ENCODE data around the gene CCDC127.
"Not testable (repeated sequence)": the region's sequence is repeated elsewhere in the genome, so short reads cannot be mapped to it uniquely, and the experiment has no call there.

The CCDC127 gene

DNA sequence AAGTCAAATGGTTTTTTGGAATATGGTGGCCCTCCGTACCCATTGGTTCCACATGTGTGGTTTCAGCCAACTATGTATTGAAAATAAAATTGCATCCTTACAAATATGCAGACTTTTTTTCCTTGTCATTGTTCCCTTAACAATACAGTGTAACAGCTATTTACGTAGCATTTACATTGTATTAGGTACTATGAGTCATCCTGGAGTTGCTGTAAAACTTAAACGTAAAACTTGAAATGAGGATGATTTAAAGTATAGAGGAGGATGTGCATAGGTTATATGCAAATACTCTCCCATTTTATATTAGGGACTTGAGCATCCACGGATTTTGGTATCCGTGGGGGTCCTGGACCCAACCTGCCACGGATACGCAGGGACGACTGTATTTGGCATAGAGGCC lies 16.5 kb upstream of the CCDC127 start:
- in situ Hi-C loops (cut with MboI; ENCODE audit: low sequenced_read_pairs), result loop anchor here (10.0 kb wide), 1 partner anchor 1360 kb away; no protein-coding TSS in a partner anchor

DNA sequence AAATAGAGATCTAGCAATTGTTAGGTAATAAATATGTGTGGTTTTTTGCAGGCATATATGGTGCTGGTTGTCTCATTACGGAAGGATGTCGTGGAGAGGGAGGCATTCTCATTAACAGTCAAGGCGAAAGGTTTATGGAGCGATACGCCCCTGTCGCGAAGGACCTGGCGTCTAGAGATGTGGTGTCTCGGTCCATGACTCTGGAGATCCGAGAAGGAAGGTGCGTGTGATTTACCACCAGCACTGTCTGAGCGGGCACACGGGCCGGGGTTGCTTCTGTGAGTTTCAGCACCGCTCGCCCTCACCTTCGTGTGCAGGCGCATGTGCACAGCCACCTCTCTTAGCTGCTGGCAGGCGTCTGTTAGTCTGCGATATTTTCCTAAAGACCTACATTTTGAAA lies 15.5 kb upstream of the CCDC127 start:
- in situ Hi-C loops (cut with MboI; ENCODE audit: low sequenced_read_pairs), result loop anchor here (10.0 kb wide), 1 partner anchor 1361 kb away; no protein-coding TSS in a partner anchor

DNA sequence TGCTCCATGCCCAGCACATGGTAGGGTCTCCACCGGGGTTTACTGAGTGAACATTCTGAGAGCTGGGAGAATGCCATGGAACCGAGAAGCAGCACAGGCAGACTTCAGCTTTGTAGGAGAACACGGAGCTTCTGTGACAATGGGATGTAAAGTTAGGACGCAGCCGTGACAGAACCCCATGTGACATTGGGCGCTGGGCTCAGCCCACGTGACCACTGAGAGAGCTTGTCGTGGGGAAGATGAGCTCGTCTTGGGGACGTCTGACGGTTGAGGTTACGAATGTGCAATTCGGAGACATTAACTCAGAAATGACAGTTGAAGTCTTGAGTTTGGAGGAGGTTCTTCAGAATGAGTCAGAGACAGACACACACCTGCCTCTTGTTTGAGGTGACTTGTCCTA lies 13.7 kb upstream of the CCDC127 start:
- in situ Hi-C loops (cut with MboI; ENCODE audit: low sequenced_read_pairs), result loop anchor here (10.0 kb wide), 1 partner anchor 1363 kb away; no protein-coding TSS in a partner anchor

DNA sequence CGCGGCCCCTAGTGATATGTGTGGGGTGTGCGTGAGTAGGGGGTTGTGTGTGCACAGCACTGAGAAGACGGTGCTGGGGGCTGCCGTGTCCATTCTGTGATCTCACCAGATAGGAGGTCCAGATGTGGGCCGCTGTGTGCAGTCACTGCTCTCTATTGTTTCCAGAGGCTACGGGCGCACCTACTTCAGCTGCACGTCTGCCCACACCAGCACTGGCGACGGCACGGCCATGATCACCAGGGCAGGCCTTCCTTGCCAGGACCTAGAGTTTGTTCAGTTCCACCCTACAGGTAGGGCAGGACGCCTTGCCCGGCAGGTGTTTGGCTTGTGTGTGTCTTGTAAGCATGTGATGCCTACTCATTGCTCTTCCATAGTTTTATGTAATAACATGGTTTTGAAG lies 12.8 kb upstream of the CCDC127 start:
- in situ Hi-C loops (cut with MboI; ENCODE audit: low sequenced_read_pairs), result loop anchor here (10.0 kb wide), 1 partner anchor 1364 kb away; no protein-coding TSS in a partner anchor

DNA sequence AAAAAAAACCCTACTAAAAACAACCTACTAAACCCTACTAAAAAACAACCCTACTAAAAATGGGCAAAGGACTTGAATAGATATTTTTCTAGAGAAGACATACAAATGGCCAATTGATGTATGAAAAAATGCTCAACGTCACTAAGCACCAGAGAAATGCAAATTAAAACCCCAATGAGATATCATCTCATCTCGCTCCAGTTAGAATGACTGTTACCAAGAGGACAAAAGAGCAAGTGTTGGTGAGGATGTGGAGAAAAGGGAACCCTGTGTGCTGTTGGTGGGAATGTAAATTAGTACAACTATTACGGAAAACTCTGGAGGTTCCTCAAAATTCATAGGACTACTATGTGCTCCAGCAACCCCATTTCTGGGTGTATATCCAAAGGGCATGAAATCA lies 10.9 kb upstream of the CCDC127 start:
- in situ Hi-C loops (cut with MboI; ENCODE audit: low sequenced_read_pairs), result no loop called here

- in situ Hi-C loops (cut with MboI; ENCODE audit: low sequenced_read_pairs), result not testable (repeated sequence)
Observed at GRCh38 chr5:227375-227774, 9.4 kb upstream of the CCDC127 start.

- in situ Hi-C loops (cut with MboI; ENCODE audit: low sequenced_read_pairs), result no loop called here
Observed at GRCh38 chr5:225334-225733, 7.4 kb upstream of the CCDC127 start.

DNA sequence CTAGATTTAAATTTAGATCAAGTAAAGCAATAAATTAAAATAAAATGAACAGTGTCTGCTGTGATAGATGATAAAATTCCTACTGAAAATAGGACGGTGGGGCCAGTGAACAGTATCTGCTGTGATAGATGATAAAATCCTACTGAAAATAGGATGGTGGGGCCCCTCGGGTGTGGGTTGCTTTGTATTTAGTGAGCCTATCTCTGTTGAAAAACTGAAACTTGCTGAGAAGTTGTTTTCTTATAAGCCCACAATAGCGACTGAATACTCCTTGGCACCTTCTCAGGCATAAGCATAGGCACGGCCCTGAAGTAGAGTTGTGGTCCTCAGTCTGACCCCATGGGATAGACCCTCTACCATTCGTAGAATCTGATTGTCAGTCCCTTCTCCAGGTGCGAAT lies 5.8 kb upstream of the CCDC127 start:
- in situ Hi-C loops (cut with MboI; ENCODE audit: low sequenced_read_pairs), result no loop called here

DNA sequence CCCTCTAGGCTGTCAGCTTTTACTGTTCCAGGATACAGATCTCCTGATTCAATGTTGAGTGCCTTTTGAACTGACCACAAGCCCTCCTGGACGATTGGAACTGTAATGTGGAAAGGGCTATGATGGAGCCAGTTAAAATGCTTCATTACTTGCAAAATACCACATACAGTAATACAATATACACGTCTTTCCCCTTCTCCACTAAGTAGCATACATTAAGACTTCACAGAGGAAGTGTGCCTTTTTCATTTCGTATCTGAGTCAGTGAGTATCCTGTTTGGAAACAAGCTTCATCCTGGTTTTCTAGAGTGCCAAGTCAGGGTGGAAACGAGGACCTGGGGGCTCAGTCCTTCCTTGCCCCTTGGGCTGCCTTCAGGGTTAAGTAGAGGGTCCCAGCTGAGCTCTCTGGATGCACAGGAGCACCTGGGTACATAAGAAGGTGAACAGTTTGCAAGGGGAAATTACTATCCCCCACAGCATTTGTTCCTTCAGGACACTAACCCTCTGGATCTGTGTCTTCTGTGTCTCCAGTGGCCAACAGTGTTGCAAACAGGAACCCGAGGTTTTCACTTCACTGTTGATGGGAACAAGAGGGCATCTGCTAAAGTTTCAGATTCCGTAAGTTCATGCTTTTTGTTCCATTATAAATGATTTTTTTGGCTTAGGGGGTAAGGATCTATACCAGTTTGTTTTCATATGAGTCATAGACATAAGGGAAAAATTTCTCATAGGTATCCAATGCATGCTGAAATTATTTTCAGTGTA lies 5.2 kb upstream of the CCDC127 start:
- in situ Hi-C loops (cut with MboI; ENCODE audit: low sequenced_read_pairs), result not testable (repeated sequence)

- in situ Hi-C loops (cut with MboI; ENCODE audit: low sequenced_read_pairs), result no loop called here
Observed at GRCh38 chr5:219991-220390, 2.0 kb upstream of the CCDC127 start.

DNA sequence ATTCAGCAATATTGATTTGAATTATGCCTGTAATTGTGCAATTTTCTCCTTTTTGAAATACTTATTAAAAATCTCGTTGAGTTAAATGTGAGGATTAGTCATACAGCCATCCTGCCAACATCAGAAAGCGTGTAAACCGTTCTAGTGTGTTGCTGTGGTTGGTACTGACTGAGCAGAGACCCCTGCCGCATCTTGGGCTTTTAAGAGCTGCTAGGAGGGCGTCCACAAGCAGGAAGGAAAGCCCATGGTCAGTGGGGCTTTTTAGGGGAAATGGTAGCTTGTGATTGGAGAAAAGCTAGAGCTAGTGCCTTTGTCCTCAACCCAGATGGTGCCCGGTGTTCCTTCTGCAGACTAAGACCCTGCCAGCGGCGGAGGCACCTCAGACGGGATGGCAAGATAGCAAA lies 1.5 kb upstream of the CCDC127 start:
- in situ Hi-C loops (cut with MboI; ENCODE audit: low sequenced_read_pairs), result no loop called here

GRCh38 chr5:218457-219291 lies 721 bp upstream of the CCDC127 start:
- in situ Hi-C loops (cut with MboI; ENCODE audit: low sequenced_read_pairs), result no loop called here

- in situ Hi-C loops (cut with MboI; ENCODE audit: low sequenced_read_pairs), result not testable (repeated sequence)
Observed at GRCh38 chr5:216076-216475, 1.9 kb downstream of the CCDC127 start.

- in situ Hi-C loops (cut with MboI; ENCODE audit: low sequenced_read_pairs), result not testable (repeated sequence)
Observed at GRCh38 chr5:215256-215655, 2.7 kb downstream of the CCDC127 start.

GRCh38 chr5:213803-214395 lies 4.1 kb downstream of the CCDC127 start:
- in situ Hi-C loops (cut with MboI; ENCODE audit: low sequenced_read_pairs), result no loop called here

DNA sequence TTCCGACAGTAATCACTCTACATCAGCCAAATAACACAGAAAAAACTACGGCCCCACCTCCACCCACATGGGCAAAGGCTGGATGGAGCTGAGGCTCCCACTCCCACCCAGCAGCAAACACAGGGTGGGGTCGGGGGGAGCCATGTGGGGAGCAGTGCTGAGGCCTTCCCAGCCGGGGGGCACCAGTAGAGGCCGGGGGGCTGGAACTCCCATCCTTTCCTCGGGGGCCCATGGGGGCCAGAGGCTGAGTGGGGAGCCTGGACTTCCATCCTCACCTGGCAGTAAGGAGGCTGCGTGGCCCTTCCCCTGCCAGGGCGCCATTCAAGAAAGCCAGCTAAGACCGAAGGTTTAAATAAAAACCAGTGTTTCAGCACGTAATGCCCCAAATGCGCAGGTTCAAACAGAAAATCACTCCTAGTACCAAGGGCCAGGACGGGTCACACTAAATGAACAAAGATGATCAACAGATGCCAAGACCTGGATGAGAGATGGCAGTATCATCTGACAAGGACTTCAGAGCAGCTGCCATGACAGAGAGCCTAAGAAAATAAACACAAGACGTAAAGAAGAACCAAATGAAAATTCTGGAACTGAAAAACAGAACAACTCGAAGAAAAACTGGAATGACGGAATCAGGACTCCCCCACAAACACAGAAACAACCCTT lies 9.4 kb downstream of the CCDC127 start:
- in situ Hi-C loops (cut with MboI; ENCODE audit: low sequenced_read_pairs), result no loop called here

DNA sequence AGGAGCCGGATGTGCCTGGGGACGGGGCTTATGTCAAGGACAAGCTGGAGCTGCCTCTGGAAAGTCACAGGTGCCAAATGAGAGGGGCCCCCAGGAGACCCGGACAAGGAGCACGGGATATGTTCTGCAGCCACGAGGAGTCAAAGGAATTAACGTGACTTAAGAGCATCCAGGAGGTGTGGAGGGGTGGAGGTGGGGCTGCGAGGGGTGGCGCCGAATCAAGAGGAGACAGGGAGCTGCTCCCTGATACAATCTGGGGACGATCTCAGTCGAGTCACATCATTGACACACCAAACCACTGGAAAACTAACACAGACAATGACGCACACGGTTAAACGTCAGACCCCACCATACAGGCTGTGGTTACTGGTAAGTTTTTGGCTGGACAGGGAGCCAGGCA lies 10.4 kb downstream of the CCDC127 start:
- in situ Hi-C loops (cut with MboI; ENCODE audit: low sequenced_read_pairs), result no loop called here

DNA sequence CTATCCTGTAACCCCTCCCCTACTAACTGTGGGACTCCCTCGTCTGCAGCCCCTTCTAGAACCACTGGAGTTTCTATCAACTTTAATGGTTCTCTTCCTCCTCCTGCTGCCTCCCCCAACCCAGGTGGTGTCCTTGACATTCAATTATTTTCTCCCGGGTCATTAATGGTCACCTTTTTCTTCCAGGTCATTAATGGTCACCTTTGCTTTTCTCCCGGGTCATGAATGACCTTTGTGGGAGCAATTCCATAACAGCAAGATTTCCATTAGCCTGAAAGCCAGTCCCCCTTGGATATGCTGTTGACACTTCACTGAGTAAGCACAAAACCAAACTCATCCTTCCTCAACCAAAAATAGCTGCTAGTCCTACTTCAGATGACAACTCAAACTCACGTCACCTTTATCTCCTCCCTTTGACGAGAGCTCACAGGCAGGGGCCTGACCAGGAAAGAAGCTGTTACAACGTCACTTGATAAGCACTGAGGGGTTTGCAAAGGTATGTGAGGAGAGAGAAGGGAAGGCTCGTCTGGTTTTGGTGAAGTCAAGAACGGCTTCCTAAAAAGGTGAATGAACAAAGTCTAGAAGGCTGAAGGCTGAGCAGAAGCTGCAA lies 10.9 kb downstream of the CCDC127 start:
- in situ Hi-C loops (cut with MboI; ENCODE audit: low sequenced_read_pairs), result no loop called here

- in situ Hi-C loops (cut with MboI; ENCODE audit: low sequenced_read_pairs), result no loop called here
Observed at GRCh38 chr5:206406-206805, 11.5 kb downstream of the CCDC127 start.

GRCh38 chr5:204966-205670 lies 12.8 kb downstream of the CCDC127 start:
- in situ Hi-C loops (cut with MboI; ENCODE audit: low sequenced_read_pairs), result no loop called here

Data from HL-60/S4 treated with phorbol 12-myristate 13-acetate at 8.2 ng/mL for 4 days and 3 days (cell line).